HepG2 (cell line): ENCODE measurements around the gene HES1. TPM values are rescaled to one million over a fixed set of nuclear protein-coding genes. Genes with fewer than 3 reads are reported as not detected.

Experiments
- ATF2 ChIP-seq: sonication (generic); formaldehyde crosslinking; IDR thresholded peaks from 2 replicates; pipeline ENCODE4 v1.4.0; 2020; ENCODE audit warnings: missing genetic modification reagents
- CREB1 ChIP-seq, 2 experiments: fragments of 450-650 bp in 1 of 2; IDR thresholded peaks; 2 replicates each; pipeline ENCODE4 v1.6.1; 2016 to 2017; ENCODE audit warnings: control low read depth in 1 of 2, mild to moderate bottlenecking in 1 of 2, missing compliant biosample characterization in 1 of 2, missing genetic modification characterization in 1 of 2
- ERF ChIP-seq: IDR thresholded peaks from 2 replicates; pipeline ENCODE4 v1.6.1; 2018; ENCODE audit warnings: missing biosample characterization, missing genetic modification reagents
- FOXM1 ChIP-seq: sonication (generic); formaldehyde crosslinking; IDR thresholded peaks from 2 replicates; pipeline ENCODE4 v1.5.0; 2020; ENCODE audit warnings: missing genetic modification reagents
- HMGXB4 ChIP-seq, 2 experiments: sonication (generic) in 1 of 2; formaldehyde crosslinking in 1 of 2; IDR thresholded peaks; 2 replicates each; pipeline versions ENCODE4 v1.4.0 to v1.6.1; 2018 to 2020; ENCODE audit warnings: missing genetic modification reagents in 2 of 2, borderline replicate concordance in 1 of 2, low read depth in 1 of 2, mild to moderate bottlenecking in 1 of 2, missing biosample characterization in 1 of 2
- ISL2 ChIP-seq: sonication (generic); formaldehyde crosslinking; IDR thresholded peaks from 2 replicates; pipeline ENCODE4 v1.5.0; 2020; ENCODE audit warnings: missing genetic modification reagents
- MAF1 ChIP-seq: sonication (generic); formaldehyde crosslinking; IDR thresholded peaks from 2 replicates; pipeline ENCODE4 v1.5.0; 2020; ENCODE audit warnings: missing genetic modification reagents, borderline replicate concordance
- NR1H2 ChIP-seq: sonication (generic); formaldehyde crosslinking; IDR thresholded peaks from 2 replicates; pipeline ENCODE4 v1.8.1; 2022; ENCODE audit warnings: low read depth, missing genetic modification reagents, borderline replicate concordance
- PHF8 ChIP-seq: sonication (generic); formaldehyde crosslinking; IDR thresholded peaks from 2 replicates; pipeline ENCODE4 v1.5.0; 2020; ENCODE audit warnings: missing genetic modification reagents
- RFX5 ChIP-seq: IDR thresholded peaks from 2 replicates; pipeline ENCODE4 v1.6.1; 2011; ENCODE audit warnings: low read depth, low read length, improper control_type of control experiment
- SALL2 ChIP-seq: sonication (generic); formaldehyde crosslinking; IDR thresholded peaks from 2 replicates; pipeline ENCODE4 v1.8.1; 2023; ENCODE audit warnings: mild to moderate bottlenecking, missing genetic modification reagents, inconsistent platforms
- ZFAT ChIP-seq: sonication (generic); formaldehyde crosslinking; conservative IDR thresholded peaks from 2 replicates; pipeline ENCODE4 v1.8.1; 2023; ENCODE audit warnings: missing genetic modification reagents, inconsistent platforms
- ZNF12 ChIP-seq: sonication (generic); formaldehyde crosslinking; IDR thresholded peaks from 2 replicates; pipeline ENCODE4 v1.5.0; 2020; ENCODE audit warnings: missing genetic modification reagents
- ZNF225 ChIP-seq: sonication (generic); formaldehyde crosslinking; IDR thresholded peaks from 2 replicates; pipeline ENCODE4 v1.4.0; 2020; ENCODE audit warnings: mild to moderate bottlenecking, missing genetic modification reagents
- ZNF230 ChIP-seq: sonication (generic); formaldehyde crosslinking; IDR thresholded peaks from 2 replicates; pipeline ENCODE4 v1.4.0; 2020; ENCODE audit warnings: mild to moderate bottlenecking, missing genetic modification reagents
- ZNF572 ChIP-seq: sonication (generic); formaldehyde crosslinking; IDR thresholded peaks from 2 replicates; pipeline ENCODE4 v1.5.1; 2020; ENCODE audit warnings: mild to moderate bottlenecking, missing genetic modification reagents
- ZNF709 ChIP-seq: sonication (generic); formaldehyde crosslinking; IDR thresholded peaks from 2 replicates; pipeline ENCODE4 v1.5.0; 2020; ENCODE audit warnings: mild to moderate bottlenecking, missing genetic modification reagents
- ZNF841 ChIP-seq: sonication (generic); formaldehyde crosslinking; IDR thresholded peaks from 2 replicates; pipeline ENCODE4 v1.8.1; 2023; ENCODE audit warnings: missing genetic modification reagents, borderline replicate concordance
- polyA plus RNA-seq, 8 experiments: library from polyadenylated mRNA; depleted of rRNA in 3 of 8; stranded (reverse) in 7 of 8; unstranded in 1 of 8; fragments of >200 nt; fragmentation: Illumina TruSeq in 4 of 8; extraction: Trizol in 4 of 8; gene quantifications; 2 replicates each; pipeline versions ENCODE4 v1.2.1 to v1.2.3, GENCODE V29; 2011 to 2016; ENCODE audit warnings: low read depth in 4 of 8, missing spikeins in 1 of 8, mixed read lengths in 1 of 8; ENCODE audit not compliant: insufficient read depth in 1 of 8
- total RNA-seq, 5 experiments: library from RNA; depleted of rRNA; stranded (reverse); fragments of >200 nt; fragmentation: Illumina TruSeq; extraction: Trizol; gene quantifications; 2 replicates each; pipeline ENCODE4 v1.2.3, GENCODE V29; 2016; ENCODE audit warnings: low read depth in 1 of 5
- TF ChIP-seq, protein P1 (sequence below): IDR thresholded peaks from 2 replicates; pipeline ENCODE4 v1.4.0; 2020; ENCODE audit warnings: mild to moderate bottlenecking, missing genetic modification reagents
- TF ChIP-seq, protein P2 (sequence below): sonication (generic); formaldehyde crosslinking; IDR thresholded peaks from 2 replicates; pipeline ENCODE4 v1.4.0; 2020; ENCODE audit warnings: missing genetic modification reagents

The HES1 gene
- total and polyA plus RNA-seq, 2 of the 13 experiments (the other 11 are each of a cell fraction or from before 2014, with no cell fraction given) = 15.4 to 19.8 TPM

- TF ChIP-seq, protein P1, sequence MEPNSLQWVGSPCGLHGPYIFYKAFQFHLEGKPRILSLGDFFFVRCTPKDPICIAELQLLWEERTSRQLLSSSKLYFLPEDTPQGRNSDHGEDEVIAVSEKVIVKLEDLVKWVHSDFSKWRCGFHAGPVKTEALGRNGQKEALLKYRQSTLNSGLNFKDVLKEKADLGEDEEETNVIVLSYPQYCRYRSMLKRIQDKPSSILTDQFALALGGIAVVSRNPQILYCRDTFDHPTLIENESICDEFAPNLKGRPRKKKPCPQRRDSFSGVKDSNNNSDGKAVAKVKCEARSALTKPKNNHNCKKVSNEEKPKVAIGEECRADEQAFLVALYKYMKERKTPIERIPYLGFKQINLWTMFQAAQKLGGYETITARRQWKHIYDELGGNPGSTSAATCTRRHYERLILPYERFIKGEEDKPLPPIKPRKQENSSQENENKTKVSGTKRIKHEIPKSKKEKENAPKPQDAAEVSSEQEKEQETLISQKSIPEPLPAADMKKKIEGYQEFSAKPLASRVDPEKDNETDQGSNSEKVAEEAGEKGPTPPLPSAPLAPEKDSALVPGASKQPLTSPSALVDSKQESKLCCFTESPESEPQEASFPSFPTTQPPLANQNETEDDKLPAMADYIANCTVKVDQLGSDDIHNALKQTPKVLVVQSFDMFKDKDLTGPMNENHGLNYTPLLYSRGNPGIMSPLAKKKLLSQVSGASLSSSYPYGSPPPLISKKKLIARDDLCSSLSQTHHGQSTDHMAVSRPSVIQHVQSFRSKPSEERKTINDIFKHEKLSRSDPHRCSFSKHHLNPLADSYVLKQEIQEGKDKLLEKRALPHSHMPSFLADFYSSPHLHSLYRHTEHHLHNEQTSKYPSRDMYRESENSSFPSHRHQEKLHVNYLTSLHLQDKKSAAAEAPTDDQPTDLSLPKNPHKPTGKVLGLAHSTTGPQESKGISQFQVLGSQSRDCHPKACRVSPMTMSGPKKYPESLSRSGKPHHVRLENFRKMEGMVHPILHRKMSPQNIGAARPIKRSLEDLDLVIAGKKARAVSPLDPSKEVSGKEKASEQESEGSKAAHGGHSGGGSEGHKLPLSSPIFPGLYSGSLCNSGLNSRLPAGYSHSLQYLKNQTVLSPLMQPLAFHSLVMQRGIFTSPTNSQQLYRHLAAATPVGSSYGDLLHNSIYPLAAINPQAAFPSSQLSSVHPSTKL (CRISPR knock-in tag) = peak; percentile 51; the same call in 1 of the 2 replicates
- no peak for TF ChIP-seq FOXM1 (CRISPR knock-in tag)
- TF ChIP-seq ISL2 = peak; percentile 27; the same call in 1 of the 2 replicates
- 0 out of 4 replicates have a peak, but pooled peaks of 1 of the 2 experiments have one; percentile 58 for TF ChIP-seq HMGXB4 (CRISPR knock-in tag; IDR thresholded peaks at IDR 0.05; ENCODE audit: borderline replicate concordance in 1 of 2, low read depth in 1 of 2)
- TF ChIP-seq NR1H2 (CRISPR knock-in tag) = no peak
- TF ChIP-seq ZNF572 (CRISPR knock-in tag) = no peak
- TF ChIP-seq, protein P2, sequence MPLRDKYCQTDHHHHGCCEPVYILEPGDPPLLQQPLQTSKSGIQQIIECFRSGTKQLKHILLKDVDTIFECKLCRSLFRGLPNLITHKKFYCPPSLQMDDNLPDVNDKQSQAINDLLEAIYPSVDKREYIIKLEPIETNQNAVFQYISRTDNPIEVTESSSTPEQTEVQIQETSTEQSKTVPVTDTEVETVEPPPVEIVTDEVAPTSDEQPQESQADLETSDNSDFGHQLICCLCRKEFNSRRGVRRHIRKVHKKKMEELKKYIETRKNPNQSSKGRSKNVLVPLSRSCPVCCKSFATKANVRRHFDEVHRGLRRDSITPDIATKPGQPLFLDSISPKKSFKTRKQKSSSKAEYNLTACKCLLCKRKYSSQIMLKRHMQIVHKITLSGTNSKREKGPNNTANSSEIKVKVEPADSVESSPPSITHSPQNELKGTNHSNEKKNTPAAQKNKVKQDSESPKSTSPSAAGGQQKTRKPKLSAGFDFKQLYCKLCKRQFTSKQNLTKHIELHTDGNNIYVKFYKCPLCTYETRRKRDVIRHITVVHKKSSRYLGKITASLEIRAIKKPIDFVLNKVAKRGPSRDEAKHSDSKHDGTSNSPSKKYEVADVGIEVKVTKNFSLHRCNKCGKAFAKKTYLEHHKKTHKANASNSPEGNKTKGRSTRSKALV (CRISPR knock-in tag) = peak; percentile 54; the same call in 1 of the 2 replicates
- TF ChIP-seq ERF (CRISPR knock-in tag) = no peak
- TF ChIP-seq RFX5 = no peak
- TF ChIP-seq MAF1 (CRISPR knock-in tag) = peak; percentile 77; the same call in 1 of the 2 replicates
- TF ChIP-seq ZNF225 (CRISPR knock-in tag) = no peak; the same call in 1 of the 2 replicates
- TF ChIP-seq ZNF709 (CRISPR knock-in tag) = no peak
- TF ChIP-seq ZNF841 = no peak
- no peak for TF ChIP-seq CREB1 (IDR thresholded peaks at IDR 0.05)
- no peak for TF ChIP-seq CREB1 (CRISPR knock-in tag; IDR thresholded peaks at IDR 0.05)
- TF ChIP-seq PHF8 (CRISPR knock-in tag) = peak; percentile 56; the same call in 1 of the 2 replicates
- TF ChIP-seq ATF2 (CRISPR knock-in tag) = no peak
- no peak for TF ChIP-seq ZNF230 (CRISPR knock-in tag)
- 0 out of 2 replicates have a peak, but pooled peaks have one; percentile 35 for TF ChIP-seq SALL2 (CRISPR knock-in tag)
- no peak for TF ChIP-seq ZFAT (CRISPR knock-in tag)
- no peak for TF ChIP-seq ZNF12 (CRISPR knock-in tag)
Observed at GRCh38 chr3:194140520-194141414, 4.8 kb downstream of the HES1 start (continued).
